Retinal pigment epithelial cell (primary cell): Measurements from ENCODE around the gene IFNA5.

Source experiments
- DNase-seq: peaks from one replicate; pipeline ENCODE4 v3.0.0-alpha.2; 2010; ENCODE audit warnings: low read depth
- H3K4me3 ChIP-seq: 2 replicates; pipeline ENCODE4 v1.5.1; 2011; ENCODE audit warnings: mild to moderate bottlenecking, low read length, control low read depth, moderate library complexity
- TF ChIP-seq, protein P1 (sequence below): conservative IDR thresholded peaks from 2 replicates; pipeline ENCODE4 v1.5.1; 2011; ENCODE audit warnings: low read depth, low read length, control low read depth, inconsistent platforms

IFNA5 gene

DNA sequence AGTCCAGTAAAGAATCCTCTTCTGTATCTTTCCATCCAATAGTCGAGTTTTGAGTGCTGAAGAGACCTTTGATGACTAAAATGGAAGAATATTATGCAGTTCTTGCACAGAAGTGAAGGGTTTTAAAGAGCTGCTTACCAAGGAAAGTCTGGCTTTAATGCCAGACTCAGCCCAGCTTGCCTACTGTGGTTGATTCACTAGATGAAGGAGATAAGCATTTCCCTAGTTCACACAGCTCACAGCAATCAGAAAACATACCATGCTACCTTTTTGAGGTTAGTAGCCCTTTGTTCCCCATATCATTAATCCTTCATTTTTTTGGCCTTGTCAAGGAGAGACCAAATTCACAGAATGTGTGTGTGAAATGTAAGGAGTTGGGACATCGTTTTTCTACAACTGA is 15.3 kb downstream of the IFNA5 start:
- TF ChIP-seq, protein P1, sequence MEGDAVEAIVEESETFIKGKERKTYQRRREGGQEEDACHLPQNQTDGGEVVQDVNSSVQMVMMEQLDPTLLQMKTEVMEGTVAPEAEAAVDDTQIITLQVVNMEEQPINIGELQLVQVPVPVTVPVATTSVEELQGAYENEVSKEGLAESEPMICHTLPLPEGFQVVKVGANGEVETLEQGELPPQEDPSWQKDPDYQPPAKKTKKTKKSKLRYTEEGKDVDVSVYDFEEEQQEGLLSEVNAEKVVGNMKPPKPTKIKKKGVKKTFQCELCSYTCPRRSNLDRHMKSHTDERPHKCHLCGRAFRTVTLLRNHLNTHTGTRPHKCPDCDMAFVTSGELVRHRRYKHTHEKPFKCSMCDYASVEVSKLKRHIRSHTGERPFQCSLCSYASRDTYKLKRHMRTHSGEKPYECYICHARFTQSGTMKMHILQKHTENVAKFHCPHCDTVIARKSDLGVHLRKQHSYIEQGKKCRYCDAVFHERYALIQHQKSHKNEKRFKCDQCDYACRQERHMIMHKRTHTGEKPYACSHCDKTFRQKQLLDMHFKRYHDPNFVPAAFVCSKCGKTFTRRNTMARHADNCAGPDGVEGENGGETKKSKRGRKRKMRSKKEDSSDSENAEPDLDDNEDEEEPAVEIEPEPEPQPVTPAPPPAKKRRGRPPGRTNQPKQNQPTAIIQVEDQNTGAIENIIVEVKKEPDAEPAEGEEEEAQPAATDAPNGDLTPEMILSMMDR = no peak
- no peak overlapping the region for H3K4me3 ChIP-seq
- DNase-seq = no peak

DNA sequence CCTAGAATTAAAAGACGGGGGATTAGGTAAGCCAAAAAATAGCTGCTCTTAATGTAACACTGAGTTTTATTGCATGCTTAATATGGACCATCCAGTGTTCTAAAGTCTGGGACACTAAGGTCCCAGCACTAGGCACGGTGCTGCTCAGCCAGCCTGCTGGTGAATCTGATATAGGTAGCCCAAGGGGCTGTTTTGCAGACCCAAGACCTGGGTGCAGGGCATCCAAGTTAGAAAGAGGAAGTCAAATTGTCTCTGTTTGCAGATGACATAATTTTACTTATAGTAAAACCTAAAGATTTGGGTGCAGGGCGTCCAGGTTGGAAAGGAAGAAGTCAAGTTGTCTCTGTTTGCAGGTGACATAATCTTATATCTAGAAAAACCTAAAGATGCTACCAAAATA is 17.8 kb downstream of the IFNA5 start:
- DNase-seq = no peak
- no peak overlapping the region for H3K4me3 ChIP-seq
- TF ChIP-seq, protein P1 = no peak

DNA sequence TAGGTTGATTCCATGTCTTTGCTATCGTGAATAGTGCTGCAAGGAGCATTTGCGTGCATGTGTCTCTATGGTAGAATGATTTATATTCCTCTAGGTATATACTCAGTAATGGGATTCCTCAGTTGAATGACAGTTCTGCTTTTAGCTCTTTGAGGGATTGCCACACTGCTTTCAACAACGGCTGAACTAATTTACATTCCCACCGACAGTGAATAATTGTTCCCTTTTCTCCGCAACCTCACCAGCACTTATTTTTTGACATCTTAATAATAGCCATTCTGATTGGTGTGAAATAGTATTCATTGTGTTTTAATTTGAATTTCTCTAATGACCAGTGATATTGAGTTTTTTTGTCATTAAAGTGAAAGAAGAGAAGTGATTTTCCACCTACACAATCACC is 18.5 kb downstream of the IFNA5 start:
- no peak for DNase-seq
- H3K4me3 ChIP-seq = no peak overlapping the region
- TF ChIP-seq, protein P1 = no peak

DNA sequence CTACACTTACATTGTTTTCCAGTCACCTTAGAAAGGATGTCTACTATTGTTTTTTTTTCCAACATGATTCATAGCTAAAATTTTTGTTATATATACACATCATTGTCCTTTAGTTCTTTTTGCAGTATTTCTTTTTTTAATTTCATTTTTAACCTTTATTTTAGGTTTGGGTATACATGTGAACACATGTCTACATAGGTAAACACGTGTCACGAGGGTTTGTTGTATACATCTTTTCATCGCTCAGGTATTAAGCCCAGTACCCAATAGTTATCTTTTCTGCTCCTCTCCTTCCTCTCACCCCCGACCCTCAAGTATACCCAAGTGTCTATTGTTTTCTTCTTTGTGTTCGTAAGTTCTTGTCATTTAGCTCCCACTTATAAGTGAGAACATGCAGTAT is 19.0 kb downstream of the IFNA5 start:
- TF ChIP-seq, protein P1 = no peak
- DNase-seq = no peak

DNA sequence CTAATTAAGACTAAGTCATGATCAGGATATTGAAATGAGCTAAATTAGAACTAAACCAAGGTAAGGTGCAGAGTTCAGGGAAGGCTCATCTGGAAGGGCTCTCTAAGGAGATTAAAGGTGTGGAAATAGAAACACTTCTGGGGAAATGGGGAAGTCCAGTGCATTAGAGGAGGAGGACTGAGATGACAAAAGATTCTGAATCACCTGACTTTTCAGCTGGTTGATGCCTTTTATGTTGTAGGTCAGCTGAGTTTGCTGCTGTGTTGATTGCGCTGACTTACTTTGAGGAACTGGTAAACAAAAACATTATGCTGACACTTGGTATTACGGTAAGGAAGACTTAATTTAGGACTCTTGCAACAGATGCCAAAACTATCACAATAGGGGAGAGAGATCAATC is 23.8 kb downstream of the IFNA5 start:
- no peak for DNase-seq
- TF ChIP-seq, protein P1 = no peak
- H3K4me3 ChIP-seq = no peak overlapping the region

More for the DNA sequence above, 19.0 kb downstream of the IFNA5 start:
- no peak overlapping the region for H3K4me3 ChIP-seq

DNA sequence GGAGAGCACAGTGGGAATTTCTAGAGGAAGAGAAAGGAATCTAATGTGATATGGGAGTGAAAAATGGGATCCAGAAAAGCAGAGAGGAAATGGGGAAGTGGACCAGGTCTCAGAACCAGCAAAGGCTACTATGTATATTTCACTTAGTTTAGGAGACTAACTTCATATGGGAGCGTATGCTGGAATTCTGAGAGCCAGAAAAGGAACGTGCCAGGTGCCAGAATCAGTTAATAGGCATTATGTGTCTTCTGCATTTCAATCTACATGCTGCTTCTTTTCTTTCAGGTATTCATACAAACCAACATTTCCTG is 36.8 kb downstream of the IFNA5 start:
- TF ChIP-seq, protein P1 = no peak
- no peak overlapping the region for H3K4me3 ChIP-seq
- no peak for DNase-seq

DNA sequence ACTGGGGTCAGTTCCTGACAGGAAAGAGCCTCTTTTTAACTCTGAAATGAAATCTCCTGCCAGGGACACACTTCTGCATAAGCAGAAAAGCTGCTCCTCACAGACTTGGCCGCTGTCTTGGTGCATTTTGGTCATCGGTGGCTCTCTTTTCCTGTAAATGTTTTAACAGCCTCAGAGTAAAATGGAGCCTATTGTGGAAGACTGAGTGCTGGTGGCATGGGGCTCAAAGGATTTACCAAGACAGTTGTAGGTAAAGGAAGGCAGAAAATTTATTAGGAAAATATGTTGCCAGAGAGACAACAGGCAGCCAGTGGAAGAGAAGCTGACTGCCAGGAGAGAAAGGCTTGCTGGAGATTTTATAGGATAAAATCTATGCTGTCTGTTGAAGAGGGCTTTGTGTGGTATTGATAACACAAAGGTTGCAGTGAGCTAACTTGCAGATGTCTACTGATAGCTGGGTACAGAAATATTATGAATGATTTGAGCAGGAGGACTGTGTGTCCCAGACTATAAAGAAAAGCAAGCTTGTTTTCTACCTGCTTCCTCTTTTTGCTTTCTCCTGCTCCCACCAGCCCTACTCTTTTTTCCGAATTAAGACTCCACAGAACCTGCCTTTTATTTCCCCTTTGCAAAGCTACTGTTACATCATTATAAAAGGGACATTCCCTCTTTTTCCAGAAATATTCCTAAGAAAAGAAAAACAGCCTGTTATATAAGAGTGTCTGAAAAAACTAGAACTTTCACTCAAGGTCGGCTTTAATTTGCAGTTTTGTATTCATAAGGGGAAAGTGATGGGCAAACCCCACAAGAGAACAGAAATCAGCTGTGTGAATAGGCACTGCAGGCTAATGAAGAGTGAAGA is 37.4 kb downstream of the IFNA5 start:
- no peak overlapping the region for H3K4me3 ChIP-seq
- TF ChIP-seq, protein P1 = no peak
- no peak for DNase-seq
